Measurements from ENCODE around the gene TNNI3K.

The TNNI3K gene

GRCh38 chr1:74314438-74314837 lies 79.3 kb downstream of the TNNI3K start:
- no peak for DNase-seq

- DNase-seq, result no peak
Observed at GRCh38 chr1:74316302-74316701, 81.1 kb downstream of the TNNI3K start.

GRCh38 chr1:74317663-74318062 lies 82.5 kb downstream of the TNNI3K start:
- no peak for DNase-seq

- DNase-seq, result no peak
Observed at GRCh38 chr1:74323937-74324473, 88.8 kb downstream of the TNNI3K start.

GRCh38 chr1:74324684-74325448 lies 89.7 kb downstream of the TNNI3K start:
- no peak for DNase-seq

GRCh38 chr1:74328851-74329250 lies 93.7 kb downstream of the TNNI3K start:
- DNase-seq, result no peak

- DNase-seq, result no peak
Observed at GRCh38 chr1:74333244-74333643, 98.1 kb downstream of the TNNI3K start.

GRCh38 chr1:74334147-74334546 lies 99.0 kb downstream of the TNNI3K start:
- DNase-seq, result no peak

GRCh38 chr1:74340656-74341055 lies 105.5 kb downstream of the TNNI3K start:
- no peak for DNase-seq

- DNase-seq, result no peak
Observed at GRCh38 chr1:74341702-74342339, 106.6 kb downstream of the TNNI3K start.

GRCh38 chr1:74343216-74343615 lies 108.0 kb downstream of the TNNI3K start:
- no peak for DNase-seq

- DNase-seq, result no peak
Observed at GRCh38 chr1:74344387-74344786, 109.2 kb downstream of the TNNI3K start.

GRCh38 chr1:74356493-74356892 lies 121.3 kb downstream of the TNNI3K start:
- DNase-seq, result no peak

- DNase-seq, result no peak
Observed at GRCh38 chr1:74357150-74357549, 122.0 kb downstream of the TNNI3K start.

GRCh38 chr1:74357756-74358155 lies 122.6 kb downstream of the TNNI3K start:
- DNase-seq, result no peak

GRCh38 chr1:74362691-74363090 lies 127.5 kb downstream of the TNNI3K start:
- no peak for DNase-seq

- DNase-seq, result no peak
Observed at GRCh38 chr1:74363220-74363619, 128.0 kb downstream of the TNNI3K start.

GRCh38 chr1:74367175-74367813 lies 132.1 kb downstream of the TNNI3K start:
- DNase-seq, result no peak

- DNase-seq, result no peak
Observed at GRCh38 chr1:74368335-74368734, 133.1 kb downstream of the TNNI3K start.

- no peak for DNase-seq
Observed at GRCh38 chr1:74375376-74375775, 140.2 kb downstream of the TNNI3K start.

GRCh38 chr1:74380252-74380651 lies 145.1 kb downstream of the TNNI3K start:
- DNase-seq, result no peak

GRCh38 chr1:74388855-74389254 lies 153.7 kb downstream of the TNNI3K start:
- no peak for DNase-seq

- no peak for DNase-seq
Observed at GRCh38 chr1:74392186-74392585, 157.0 kb downstream of the TNNI3K start.

- no peak for DNase-seq
Observed at GRCh38 chr1:74392840-74393239, 157.7 kb downstream of the TNNI3K start.
